Kidney (tissue), 14 donors: ENCODE measurements around the gene NASP. TPM values are rescaled to one million over a fixed set of nuclear protein-coding genes. Genes with fewer than 3 reads are reported as not detected.
A peak's percentile ranks its signal among the peaks of the same experiment; 100 is the strongest.

ENCODE experiments used
- DNase-seq, 5 donors: peaks; one replicate each; pipeline ENCODE4 v3.0.0-alpha.2; 2013 to 2020
- FAIRE-seq: peaks from 2 replicates; lab custom pipeline; 2012; peaks lifted over from hg19 to GRCh38; lab: Jason Lieb, UNC
- H3K27ac ChIP-seq, 2 donors: one replicate each; pipeline ENCODE4 v1.7.0; 2013; ENCODE audit warnings: low read depth in 2 of 2, low read length in 2 of 2, inconsistent platforms in 1 of 2
- H3K27me3 ChIP-seq: one replicate; pipeline ENCODE4 v1.7.1; 2013; ENCODE audit warnings: low read length, inconsistent platforms; ENCODE audit not compliant: control insufficient read depth, insufficient read depth
- H3K36me3 ChIP-seq, 3 donors: one replicate each; pipeline versions ENCODE4 v1.7.0 to v1.7.1; 2013; ENCODE audit warnings: low read length in 3 of 3, control low read depth in 1 of 3, inconsistent platforms in 1 of 3; ENCODE audit not compliant: insufficient read depth in 3 of 3, control insufficient read depth in 2 of 3
- H3K4me1 ChIP-seq, 3 donors: one replicate each; pipeline versions ENCODE4 v1.7.0 to v1.7.1; 2013; ENCODE audit warnings: low read length in 3 of 3, inconsistent platforms in 1 of 3, low read depth in 1 of 3; ENCODE audit not compliant: control insufficient read depth in 2 of 3, insufficient read depth in 2 of 3
- H3K4me3 ChIP-seq, 3 donors: one replicate each; pipeline versions ENCODE4 v1.7.0 to v1.8.1; 2013; ENCODE audit warnings: low read length in 3 of 3, control low read depth in 1 of 3, inconsistent platforms in 1 of 3
- H3K9ac ChIP-seq, 3 donors: one replicate each; pipeline versions ENCODE4 v1.7.0 to v1.7.1; 2013; ENCODE audit warnings: low read length in 3 of 3, control low read depth in 1 of 3, inconsistent platforms in 1 of 3
- H3K9me3 ChIP-seq, 3 donors: one replicate each; pipeline versions ENCODE4 v1.7.0 to v1.7.1; 2013; ENCODE audit warnings: low read length in 3 of 3, control low read depth in 1 of 3, inconsistent platforms in 1 of 3; ENCODE audit not compliant: control insufficient read depth in 2 of 3, insufficient read depth in 1 of 3
- intact Hi-C: fragments of 100-400 bp; cut with DNase I; formaldehyde crosslinking; loops from one replicate; pipeline ENCODE4 v1.11.1; 2022
- polyA plus RNA-seq: library from polyadenylated mRNA; stranded (reverse); fragments of 350-450 nt; fragmentation: Illumina TruSeq; extraction: RNeasy Lipid Tissue Mini Kit (QIAGEN cat#74804); gene quantifications from one replicate; pipeline ENCODE4 v1.2.3, GENCODE V29; 2014; ENCODE audit warnings: low read depth, low replicate concordance; ENCODE audit not compliant: insufficient read depth
- total RNA-seq: library from RNA; stranded (reverse); fragmentation: NEBNext Ultra II Directional; extraction: Animal tissue kit (Norgen Biotek cat#: 25700); gene quantifications from one replicate; pipeline ENCODE4 v1.2.1, GENCODE V29; 2021
- TF ChIP-seq, protein P1 (sequence below): IDR thresholded peaks from 3 replicates; pipeline ENCODE4 v1.5.1; 2012; ENCODE audit warnings: mild to moderate bottlenecking, moderate library complexity, borderline replicate concordance; ENCODE audit not compliant: insufficient read depth; ENCODE audit errors: extremely low read depth
- donor health status: control.
- donor health status: control.
- donor health status: control.
- donor health status: control.
- donor health status: control.
- donor health status: DM: yes; HTN: yes; CAD: no.
- donor health status: Normal renal cell carcinoma (clear cell type).

The NASP gene
- total and polyA plus RNA-seq, 2 donors from 2014 or later: 49.5 to 51.6 TPM

DNA sequence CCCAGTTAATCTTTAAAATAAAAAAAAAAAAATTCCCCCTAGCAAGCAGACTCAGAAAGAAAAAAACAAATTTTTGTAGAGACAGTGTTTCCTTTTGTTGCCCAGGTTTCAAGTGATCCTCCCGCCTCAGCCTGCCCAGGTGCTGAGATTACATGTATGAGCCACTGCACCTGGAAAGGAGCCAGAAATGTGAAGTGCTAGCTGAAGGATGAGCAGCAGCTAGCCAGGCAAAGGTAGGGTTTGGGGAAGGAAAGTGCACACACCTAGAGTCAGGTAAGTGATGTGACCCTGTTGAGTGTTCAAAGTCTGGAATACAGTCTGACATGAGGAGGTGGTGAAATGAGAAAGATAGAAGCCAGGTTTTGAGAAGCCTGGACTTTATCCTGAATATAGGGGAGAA lies 31.5 kb upstream of the NASP start:
- no peak for FAIRE-seq
- intact Hi-C loops: no loop called here
- peaks cover 0 to 5% (median 0%) of the 10 kb centered on the region in 3 donors for H3K36me3 ChIP-seq
- TF ChIP-seq, protein P1, sequence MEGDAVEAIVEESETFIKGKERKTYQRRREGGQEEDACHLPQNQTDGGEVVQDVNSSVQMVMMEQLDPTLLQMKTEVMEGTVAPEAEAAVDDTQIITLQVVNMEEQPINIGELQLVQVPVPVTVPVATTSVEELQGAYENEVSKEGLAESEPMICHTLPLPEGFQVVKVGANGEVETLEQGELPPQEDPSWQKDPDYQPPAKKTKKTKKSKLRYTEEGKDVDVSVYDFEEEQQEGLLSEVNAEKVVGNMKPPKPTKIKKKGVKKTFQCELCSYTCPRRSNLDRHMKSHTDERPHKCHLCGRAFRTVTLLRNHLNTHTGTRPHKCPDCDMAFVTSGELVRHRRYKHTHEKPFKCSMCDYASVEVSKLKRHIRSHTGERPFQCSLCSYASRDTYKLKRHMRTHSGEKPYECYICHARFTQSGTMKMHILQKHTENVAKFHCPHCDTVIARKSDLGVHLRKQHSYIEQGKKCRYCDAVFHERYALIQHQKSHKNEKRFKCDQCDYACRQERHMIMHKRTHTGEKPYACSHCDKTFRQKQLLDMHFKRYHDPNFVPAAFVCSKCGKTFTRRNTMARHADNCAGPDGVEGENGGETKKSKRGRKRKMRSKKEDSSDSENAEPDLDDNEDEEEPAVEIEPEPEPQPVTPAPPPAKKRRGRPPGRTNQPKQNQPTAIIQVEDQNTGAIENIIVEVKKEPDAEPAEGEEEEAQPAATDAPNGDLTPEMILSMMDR: no peak
- peak overlapping the region in 1 of 2 donors; percentile 63 for H3K27ac ChIP-seq
- DNase-seq: peak in 1 of 5 donors; percentile 41
- peak overlapping the region in 1 of 3 donors; percentile 15 for H3K9ac ChIP-seq
- peak overlapping the region in 2 of 3 donors; percentile 19 to 45 for H3K4me3 ChIP-seq
- peaks cover 4 to 13% (median 9%) of the 10 kb centered on the region in 3 donors for H3K4me1 ChIP-seq
- H3K9me3 ChIP-seq: no peaks in the 10 kb centered on the region
- no peaks in the 10 kb centered on the region for H3K27me3 ChIP-seq

DNA sequence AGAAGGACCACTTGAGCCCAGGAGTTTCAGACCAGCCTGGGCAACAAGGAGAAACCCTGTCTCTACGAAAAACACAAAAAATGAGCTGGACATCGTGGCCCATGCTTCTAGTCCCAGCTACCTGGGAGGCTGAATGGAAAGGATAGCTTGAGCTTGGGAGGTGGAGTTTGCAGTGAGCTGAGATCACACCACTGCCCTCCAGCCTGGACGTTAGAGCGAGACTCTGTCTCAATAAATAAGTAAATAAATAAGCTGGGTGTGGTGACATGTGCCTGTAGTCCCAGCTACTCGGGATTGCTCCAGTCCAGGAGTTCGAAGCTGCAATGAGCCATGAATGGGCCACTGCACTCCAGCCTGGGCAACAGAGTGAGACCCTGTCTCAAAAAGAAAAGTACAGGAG lies 29.6 kb upstream of the NASP start:
- Histone ChIP-seq H3K27ac (no peak overlapping the region), H3K9ac (no peak overlapping the region), H3K4me1 (peaks cover 4 to 21% (median 9%) of the 10 kb centered on the region in 3 donors), H3K9me3 (no peaks in the 10 kb centered on the region), H3K36me3 (peaks cover 0 to 5% (median 0%) of the 10 kb centered on the region in 3 donors), H3K4me3 (no peak overlapping the region), H3K27me3 (no peaks in the 10 kb centered on the region)
- DNase-seq: peak in 1 of 5 donors; percentile 4
- TF ChIP-seq, protein P1: no peak
- no peak for FAIRE-seq
- intact Hi-C loops: no loop called here

DNA sequence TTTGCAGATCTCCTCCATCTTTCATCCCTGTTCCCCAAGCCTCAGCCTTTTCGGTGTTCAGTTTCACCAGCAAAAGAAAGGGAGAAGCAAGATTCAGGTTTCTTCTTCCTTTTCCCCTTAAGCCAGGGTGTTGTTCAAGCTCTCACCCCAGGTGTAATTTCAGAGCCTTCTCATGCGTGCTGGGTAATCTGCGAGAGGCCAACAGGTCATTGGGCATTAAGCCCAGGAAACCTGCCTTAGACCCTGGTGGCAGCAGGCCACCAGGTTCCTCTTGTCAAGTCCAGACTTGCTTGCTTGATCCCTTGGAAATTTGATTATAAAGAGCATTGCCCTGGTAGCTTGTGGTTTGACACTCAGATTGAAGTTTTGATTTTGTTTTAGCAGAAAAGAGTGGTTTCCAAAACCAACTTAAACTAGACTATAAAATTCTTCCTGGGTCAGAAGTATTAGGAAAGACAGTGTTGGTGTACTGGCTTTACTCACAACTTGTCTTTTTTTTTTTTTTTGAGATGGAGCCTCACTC lies 26.4 kb upstream of the NASP start:
- H3K27me3 ChIP-seq: no peaks in the 10 kb centered on the region
- peak in 1 of 5 donors; percentile 49 for DNase-seq
- TF ChIP-seq, protein P1: no peak
- intact Hi-C loops: no loop called here
- no peak for FAIRE-seq
- no peaks in the 10 kb centered on the region for H3K9me3 ChIP-seq
- no peak overlapping the region for H3K27ac ChIP-seq
- H3K4me1 ChIP-seq: peaks cover under 1 to 16% (median 10%) of the 10 kb centered on the region in 3 donors
- H3K9ac ChIP-seq: no peak overlapping the region
- no peak overlapping the region for H3K4me3 ChIP-seq
- H3K36me3 ChIP-seq: peaks cover 0 to 11% (median 0%) of the 10 kb centered on the region in 3 donors
